ENCODE data around the gene CHST5.

GRCh38 chr16:75526032-75526790 is 9.7 kb downstream of the CHST5 start:
- TF ChIP-seq POLR2A (IDR thresholded peaks at IDR 0.05; ENCODE audit: low read depth, low read length) (no peak), POLR2AphosphoS5 (IDR thresholded peaks at IDR 0.05; ENCODE audit: low read depth, low read length) (no peak)
